BLaER1 treated with 17β-estradiol and CSF1 and Interleukin-3, amounts not matched to agents 10 nM and 100 nM (cell line): ENCODE data around the gene CTTN.
A peak's percentile ranks its signal among the peaks of the same experiment; 100 is the strongest.

Experiments
- H3K27ac ChIP-seq, 11 experiments: shearing (Covaris generic); formaldehyde crosslinking; 2 replicates each; pipeline ENCODE4 v1.8.1; 2022
- H3K27me3 ChIP-seq, 11 experiments: shearing (Covaris generic); formaldehyde crosslinking; 2 replicates each; pipeline ENCODE4 v1.8.1; 2022
- H3K36me3 ChIP-seq, 11 experiments: shearing (Covaris generic); formaldehyde crosslinking; 2 replicates each; pipeline ENCODE4 v1.8.1; 2022
- H3K4me1 ChIP-seq, 10 experiments: shearing (Covaris generic); formaldehyde crosslinking; 2 replicates each; pipeline ENCODE4 v1.8.1; 2022
- H3K4me2 ChIP-seq, 11 experiments: shearing (Covaris generic); formaldehyde crosslinking; 2 replicates each; pipeline ENCODE4 v1.8.1; 2022
- H3K4me3 ChIP-seq, 10 experiments: shearing (Covaris generic); formaldehyde crosslinking; 2 replicates each; pipeline ENCODE4 v1.8.1; 2022
- H3K9ac ChIP-seq, 11 experiments: shearing (Covaris generic); formaldehyde crosslinking; 2 replicates each; pipeline ENCODE4 v1.8.1; 2022
- H3K9me3 ChIP-seq, 11 experiments: shearing (Covaris generic); formaldehyde crosslinking; replicated peaks in 1 of 11; 2 replicates each; pipeline ENCODE4 v1.8.1; 2022
- H4K20me1 ChIP-seq, 11 experiments: shearing (Covaris generic); formaldehyde crosslinking; 2 replicates each; pipeline ENCODE4 v1.8.1; 2022
- Cebpa-rat ChIP-seq, 11 experiments: shearing (Covaris generic); IDR thresholded peaks; 2 replicates each; pipeline ENCODE4 v1.8.1; 2022

CTTN gene

DNA sequence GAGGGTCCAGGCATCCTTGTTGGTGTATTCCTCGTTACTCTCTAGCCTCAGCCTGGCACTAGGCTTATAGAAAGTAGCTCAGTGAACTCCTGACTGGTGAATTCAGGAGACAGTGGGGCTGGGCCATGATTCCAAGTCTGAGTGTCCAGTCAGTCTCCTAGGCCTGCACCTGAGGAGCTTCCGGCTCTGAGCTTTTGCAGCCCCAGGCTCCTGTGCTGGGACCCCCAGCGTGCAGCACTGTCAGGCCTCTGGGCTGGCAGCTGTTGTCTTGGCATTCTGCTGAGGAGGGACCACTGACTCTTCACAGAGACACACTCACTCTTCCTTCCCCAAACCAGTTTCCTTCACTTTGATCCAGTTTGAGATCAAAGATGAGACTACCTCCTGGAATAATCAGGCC is 82.4 kb downstream of the CTTN start:
- H3K4me1 ChIP-seq, result peaks cover 5 to 19% (median 10%) of the 10 kb centered on the region in 10 experiments
- no peaks in the 10 kb centered on the region for H3K9me3 ChIP-seq
- 0 out of 22 replicates have a peak overlapping the region, but pooled peaks of 1 of the 11 experiments have one; percentile 11 for H3K4me2 ChIP-seq
- no peak overlapping the region for H3K27ac ChIP-seq
- H3K4me3 ChIP-seq, result no peak overlapping the region
- no peaks in the 10 kb centered on the region for H3K36me3 ChIP-seq
- no peak overlapping the region for H3K9ac ChIP-seq
- H4K20me1 ChIP-seq, result peaks cover 0 to 7% (median 0%) of the 10 kb centered on the region in 11 experiments; a peak in 1 of 22 replicates
- H3K27me3 ChIP-seq, result no peaks in the 10 kb centered on the region
- TF ChIP-seq Cebpa-rat (IDR thresholded peaks at IDR 0.05), result no peak

DNA sequence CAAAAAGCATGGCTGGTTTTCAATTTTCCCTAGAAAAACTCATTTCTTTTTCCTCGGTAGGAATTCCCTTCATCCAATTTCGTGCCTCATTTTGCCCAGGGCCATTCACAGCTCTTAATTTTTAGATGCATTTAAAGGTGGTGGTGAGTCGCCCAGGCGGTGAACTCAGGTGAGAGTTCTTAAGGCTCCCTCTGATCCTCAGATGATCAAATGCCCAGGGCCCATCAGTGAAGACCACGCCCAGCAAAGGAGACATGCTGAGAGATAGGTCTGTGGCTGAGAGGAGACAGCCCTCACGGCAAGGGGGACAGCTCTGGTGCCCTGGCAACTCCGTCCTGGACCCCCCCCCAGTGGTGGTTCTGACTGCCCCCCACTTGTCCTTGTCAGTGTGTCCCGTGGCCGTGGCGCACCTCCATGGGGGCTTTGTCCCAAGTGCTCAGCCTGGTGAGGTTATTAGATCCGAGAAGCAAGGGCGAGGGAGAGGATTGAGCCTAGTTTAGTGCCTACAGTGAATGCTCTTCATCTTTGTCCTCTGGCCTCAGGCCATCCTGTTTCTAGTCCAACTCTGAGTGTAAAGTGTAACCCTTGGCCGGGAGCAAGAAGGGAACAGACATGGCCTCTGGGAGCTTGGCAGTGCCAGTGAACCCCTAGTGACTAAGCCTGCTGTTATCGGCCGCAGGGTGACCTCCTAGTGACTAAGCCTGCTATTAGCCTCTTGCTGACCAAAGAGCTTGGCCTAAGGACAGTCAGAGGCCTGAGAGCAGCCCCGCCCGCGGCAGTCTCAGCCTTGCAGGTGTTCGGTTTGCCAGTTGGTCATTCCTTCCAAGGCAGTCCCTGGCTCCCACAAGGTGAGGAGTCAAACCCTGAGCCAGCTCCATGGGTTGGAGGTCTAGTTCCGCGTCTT is 83.5 kb downstream of the CTTN start:
- Histone ChIP-seq H4K20me1 (0 out of 22 replicates have a peak, but pooled peaks cover 0 to 7% (median 0%) of the 10 kb centered on the region in 11 experiments), H3K4me2 (peak overlapping the region in 10 of 11 experiments; percentile 18 to 66 (median 55); a peak in 13 of 22 replicates), H3K4me1 (peaks cover 5 to 19% (median 10%) of the 10 kb centered on the region in 10 experiments), H3K4me3 (no peak overlapping the region), H3K36me3 (no peaks in the 10 kb centered on the region), H3K9ac (no peak overlapping the region), H3K27me3 (no peaks in the 10 kb centered on the region), H3K27ac (no peak overlapping the region), H3K9me3 (peaks cover 0 to 11% (median 5%) of the 10 kb centered on the region in 11 experiments; a peak in 11 of 22 replicates)
- TF ChIP-seq Cebpa-rat (IDR thresholded peaks at IDR 0.05), result no peak

DNA sequence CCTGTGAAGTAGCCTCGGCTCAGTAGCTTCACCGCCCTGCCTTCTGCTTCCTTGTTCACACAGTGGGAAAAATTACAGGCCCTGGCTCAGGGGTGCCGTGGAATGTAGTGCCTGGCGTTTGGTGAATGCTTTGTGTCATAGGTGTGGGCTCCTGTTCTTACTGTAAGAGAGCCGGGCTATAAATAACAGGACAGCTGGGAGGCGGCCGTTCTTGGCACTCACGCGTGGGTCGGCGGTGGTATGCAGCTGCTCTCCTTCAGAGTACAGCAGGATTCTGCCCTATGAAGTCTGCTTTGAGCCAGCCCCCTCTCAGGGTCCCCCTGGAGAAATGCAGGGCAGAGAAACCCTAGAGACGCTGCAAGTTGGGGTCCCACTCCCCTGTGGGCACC is 84.2 kb downstream of the CTTN start:
- Histone ChIP-seq H3K4me1 (peaks cover 5 to 20% (median 10%) of the 10 kb centered on the region in 10 experiments), H3K4me2 (peak overlapping the region; percentile 14 to 66 (median 55); a peak in 19 of 22 replicates), H3K27ac (no peak overlapping the region)

DNA sequence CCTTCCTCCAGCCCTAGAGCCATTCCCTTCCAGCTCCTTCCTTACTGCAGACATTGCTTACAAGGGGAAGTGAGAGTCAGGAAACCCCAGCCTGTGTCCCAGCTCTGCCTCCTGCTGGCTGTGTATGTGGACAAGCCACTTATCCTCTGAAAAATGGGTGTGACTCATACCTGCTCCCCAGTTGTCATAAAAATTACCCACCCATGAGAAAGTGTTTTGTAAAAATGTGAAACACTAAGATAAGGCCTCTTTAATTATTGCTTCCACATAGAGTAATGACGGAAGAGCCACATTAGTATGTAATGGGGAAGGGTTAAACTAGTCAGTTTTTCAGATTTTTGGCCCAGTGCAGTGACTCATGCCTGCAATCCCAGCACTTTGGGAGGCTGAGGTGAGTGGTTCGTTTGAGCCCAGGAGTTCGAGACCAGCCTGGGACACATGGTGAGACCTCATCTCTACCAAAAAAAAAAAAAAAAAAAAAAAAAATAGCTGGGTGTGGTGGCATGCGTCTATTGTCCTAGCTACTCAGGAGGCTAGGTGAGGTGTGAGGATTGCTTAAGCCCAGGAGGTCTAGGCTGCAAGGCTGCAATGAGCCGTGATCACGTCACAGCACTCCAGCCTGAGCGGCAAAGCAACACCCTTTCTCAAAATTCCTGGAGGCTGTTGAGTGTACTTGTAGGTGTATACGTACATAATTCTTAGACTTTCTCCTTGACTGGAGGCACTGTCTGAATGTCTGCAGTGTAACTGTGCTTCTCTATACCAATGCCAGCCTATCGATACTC is 84.9 kb downstream of the CTTN start:
- Histone ChIP-seq H3K27me3 (no peaks in the 10 kb centered on the region), H3K4me2 (peak overlapping the region in 10 of 11 experiments; percentile 14 to 66 (median 55); a peak in 15 of 22 replicates), H3K36me3 (no peaks in the 10 kb centered on the region), H3K9ac (no peak overlapping the region), H3K9me3 (peaks cover 0 to 20% (median 8%) of the 10 kb centered on the region in 11 experiments; a peak in 12 of 22 replicates), H3K4me1 (peaks cover 5 to 26% (median 16%) of the 10 kb centered on the region in 10 experiments), H3K4me3 (no peak overlapping the region), H3K27ac (no peak overlapping the region), H4K20me1 (0 out of 22 replicates have a peak, but pooled peaks cover 0 to 7% (median 0%) of the 10 kb centered on the region in 11 experiments)
- no peak for TF ChIP-seq Cebpa-rat (IDR thresholded peaks at IDR 0.05)

More for the DNA sequence above, 84.2 kb downstream of the CTTN start:
- H3K36me3 ChIP-seq, result no peaks in the 10 kb centered on the region
- 0 out of 22 replicates have a peak, but pooled peaks cover 0 to 7% (median 0%) of the 10 kb centered on the region in 11 experiments for H4K20me1 ChIP-seq
- no peaks in the 10 kb centered on the region for H3K27me3 ChIP-seq
- no peak for TF ChIP-seq Cebpa-rat (IDR thresholded peaks at IDR 0.05)
- no peak overlapping the region for H3K4me3 ChIP-seq
- H3K9ac ChIP-seq, result no peak overlapping the region
- peaks cover 0 to 17% (median 8%) of the 10 kb centered on the region in 11 experiments; a peak in 11 of 22 replicates for H3K9me3 ChIP-seq

DNA sequence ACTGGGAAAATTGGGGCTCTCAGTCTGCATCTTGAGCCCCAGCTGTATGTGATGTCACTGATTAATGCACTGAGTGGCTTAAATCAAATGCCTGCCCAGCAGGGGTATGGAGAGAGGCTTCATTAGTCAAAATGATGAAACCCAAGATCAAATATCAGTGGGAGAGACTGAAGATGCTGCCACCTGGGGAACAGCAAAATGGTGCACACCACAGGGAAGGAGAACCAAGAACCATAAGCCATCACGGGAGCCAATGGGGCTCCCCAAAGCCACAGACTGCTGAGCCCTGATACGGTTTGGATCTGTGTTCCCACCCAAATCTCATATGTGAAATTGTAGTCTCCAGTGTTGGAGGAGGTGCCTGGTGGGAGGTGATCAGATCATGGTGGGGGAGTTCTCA is 85.6 kb downstream of the CTTN start:
- Histone ChIP-seq H3K4me1 (peaks cover 5 to 26% (median 16%) of the 10 kb centered on the region in 10 experiments), H3K27ac (no peak overlapping the region), H3K27me3 (no peaks in the 10 kb centered on the region), H3K4me3 (no peak overlapping the region), H3K9me3 (peaks cover 0 to 24% (median 10%) of the 10 kb centered on the region in 11 experiments; a peak in 13 of 22 replicates), H3K9ac (no peak overlapping the region), H3K4me2 (no peak overlapping the region), H3K36me3 (no peaks in the 10 kb centered on the region), H4K20me1 (0 out of 22 replicates have a peak, but pooled peaks cover 0 to 7% (median 0%) of the 10 kb centered on the region in 11 experiments)
- TF ChIP-seq Cebpa-rat (IDR thresholded peaks at IDR 0.05), result no peak

DNA sequence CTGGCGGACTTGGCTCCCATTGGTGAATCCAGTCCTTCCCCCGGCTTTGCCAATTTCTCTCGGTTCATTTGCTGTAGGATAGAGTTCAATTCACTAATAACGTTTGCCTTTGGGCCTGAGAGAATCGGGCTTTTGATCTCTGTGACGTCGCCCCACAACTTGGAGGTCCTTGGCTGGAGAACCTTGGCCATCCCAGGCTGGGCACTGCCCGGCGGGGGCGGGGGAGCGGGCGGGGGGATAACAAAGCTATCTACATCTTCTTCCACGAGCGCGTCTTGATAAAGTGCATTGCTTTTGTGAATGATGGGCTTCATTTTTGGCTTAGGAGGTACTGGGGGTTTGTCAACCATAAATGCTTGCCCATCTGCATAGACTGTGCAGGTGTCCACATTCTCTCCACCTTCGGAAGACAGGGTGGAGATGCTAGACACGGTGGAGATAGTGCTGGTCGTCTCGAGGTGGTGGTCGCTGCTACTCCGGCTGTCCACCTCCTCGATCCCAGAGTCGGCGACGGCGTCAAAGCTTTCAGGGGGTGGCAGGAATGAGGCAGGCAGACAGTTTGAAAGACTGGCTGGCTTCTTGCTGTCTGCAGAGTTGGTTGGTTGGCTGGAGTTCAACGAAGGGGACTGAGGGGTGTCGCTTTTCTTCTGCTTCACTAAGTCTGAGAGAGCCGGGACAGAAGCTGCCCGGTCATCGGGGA is 87.1 kb downstream of the CTTN start:
- no peaks in the 10 kb centered on the region for H3K27me3 ChIP-seq
- H3K36me3 ChIP-seq, result no peaks in the 10 kb centered on the region; a peak in 1 of 22 replicates
- no peak overlapping the region for H3K27ac ChIP-seq
- no peak overlapping the region for H3K9ac ChIP-seq
- no peaks in the 10 kb centered on the region for H4K20me1 ChIP-seq
- peaks cover 9 to 34% (median 22%) of the 10 kb centered on the region in 11 experiments for H3K9me3 ChIP-seq
- no peak overlapping the region for H3K4me2 ChIP-seq
- no peak overlapping the region for H3K4me3 ChIP-seq
- H3K4me1 ChIP-seq, result peaks cover 5 to 26% (median 16%) of the 10 kb centered on the region in 10 experiments
- TF ChIP-seq Cebpa-rat (IDR thresholded peaks at IDR 0.05), result no peak

DNA sequence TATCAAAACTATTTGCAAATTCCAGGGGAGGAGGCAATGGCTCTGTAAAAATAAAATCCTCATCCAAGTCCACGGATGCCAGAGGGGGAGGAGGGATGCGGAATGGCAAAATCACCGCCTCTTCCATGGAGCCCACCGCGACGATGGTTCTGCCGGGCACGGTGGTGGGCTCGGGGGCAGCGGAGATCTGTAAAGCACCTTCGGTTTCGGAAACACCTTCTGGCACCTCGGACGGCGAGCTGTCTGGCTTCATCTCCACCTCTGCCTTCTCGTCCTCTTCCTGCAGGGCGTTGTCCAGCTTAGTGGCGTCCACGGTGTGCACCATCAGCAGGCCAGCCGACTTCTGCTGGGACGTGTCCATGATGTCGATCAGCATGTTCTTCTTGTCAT is 87.7 kb downstream of the CTTN start:
- H4K20me1 ChIP-seq, result no peaks in the 10 kb centered on the region
- no peak overlapping the region for H3K4me2 ChIP-seq
- H3K27ac ChIP-seq, result no peak overlapping the region
- peaks cover 15 to 40% (median 27%) of the 10 kb centered on the region in 11 experiments for H3K9me3 ChIP-seq
- TF ChIP-seq Cebpa-rat (IDR thresholded peaks at IDR 0.05), result no peak
- H3K36me3 ChIP-seq, result peaks cover 0 to 2% (median 0%) of the 10 kb centered on the region in 11 experiments; a peak in 1 of 22 replicates
- H3K4me3 ChIP-seq, result no peak overlapping the region
- no peaks in the 10 kb centered on the region for H3K27me3 ChIP-seq
- H3K9ac ChIP-seq, result no peak overlapping the region
- peaks cover 5 to 22% (median 14%) of the 10 kb centered on the region in 10 experiments for H3K4me1 ChIP-seq
